Measurements from ENCODE around the gene KCP.
"Not testable (repeated sequence)": the region's sequence is repeated elsewhere in the genome, so short reads cannot be mapped to it uniquely, and the experiment has no call there.

KCP gene

DNA sequence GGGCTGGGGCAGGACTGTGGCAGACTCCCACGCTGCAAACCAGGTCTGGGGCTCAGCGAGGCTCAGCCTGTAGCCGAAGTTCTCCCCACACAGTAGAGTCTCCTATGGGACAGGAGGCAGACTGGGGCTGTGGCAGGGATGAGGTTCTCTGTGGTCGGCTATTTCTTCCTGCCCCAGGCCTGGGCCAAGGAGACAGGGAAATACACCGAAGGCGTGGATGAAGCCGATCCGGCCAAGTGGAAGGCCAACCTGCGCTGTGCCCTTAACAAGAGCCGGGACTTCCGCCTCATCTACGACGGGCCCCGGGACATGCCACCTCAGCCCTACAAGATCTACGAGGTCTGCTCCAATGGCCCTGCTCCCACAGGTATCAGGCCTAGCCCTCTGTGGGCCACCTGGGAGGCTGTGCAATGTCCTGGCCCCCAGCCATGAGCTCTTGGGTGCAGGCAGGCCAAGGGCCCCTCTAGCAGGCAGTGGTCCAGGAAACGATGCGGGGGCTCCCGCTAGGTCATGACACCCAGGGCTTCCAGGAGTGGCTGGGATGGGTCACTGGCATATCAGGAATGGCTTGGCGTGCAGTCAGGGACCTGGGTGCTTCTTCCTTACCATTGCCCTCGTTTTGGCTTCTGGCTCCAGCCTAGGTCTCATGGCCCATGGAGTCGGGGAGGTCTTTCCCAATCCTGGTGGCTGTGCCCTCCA, 35.3 kb upstream of the KCP start:
- no peak for DNase-seq (ENCODE audit: low read depth in 1 of 2, low spot score in 1 of 2)
- Histone ChIP-seq H3K4me3 (replicated peaks; ENCODE audit: insufficient read depth, low read length) (no peak overlapping the region), H3K27ac (replicated peaks) (no peak overlapping the region), H3K27me3 (ENCODE audit: insufficient read depth, poor library complexity, severe bottlenecking) (no peaks in the 10 kb centered on the region)
- TF ChIP-seq, protein P1, sequence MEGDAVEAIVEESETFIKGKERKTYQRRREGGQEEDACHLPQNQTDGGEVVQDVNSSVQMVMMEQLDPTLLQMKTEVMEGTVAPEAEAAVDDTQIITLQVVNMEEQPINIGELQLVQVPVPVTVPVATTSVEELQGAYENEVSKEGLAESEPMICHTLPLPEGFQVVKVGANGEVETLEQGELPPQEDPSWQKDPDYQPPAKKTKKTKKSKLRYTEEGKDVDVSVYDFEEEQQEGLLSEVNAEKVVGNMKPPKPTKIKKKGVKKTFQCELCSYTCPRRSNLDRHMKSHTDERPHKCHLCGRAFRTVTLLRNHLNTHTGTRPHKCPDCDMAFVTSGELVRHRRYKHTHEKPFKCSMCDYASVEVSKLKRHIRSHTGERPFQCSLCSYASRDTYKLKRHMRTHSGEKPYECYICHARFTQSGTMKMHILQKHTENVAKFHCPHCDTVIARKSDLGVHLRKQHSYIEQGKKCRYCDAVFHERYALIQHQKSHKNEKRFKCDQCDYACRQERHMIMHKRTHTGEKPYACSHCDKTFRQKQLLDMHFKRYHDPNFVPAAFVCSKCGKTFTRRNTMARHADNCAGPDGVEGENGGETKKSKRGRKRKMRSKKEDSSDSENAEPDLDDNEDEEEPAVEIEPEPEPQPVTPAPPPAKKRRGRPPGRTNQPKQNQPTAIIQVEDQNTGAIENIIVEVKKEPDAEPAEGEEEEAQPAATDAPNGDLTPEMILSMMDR (IDR thresholded peaks at IDR 0.05; ENCODE audit: insufficient read depth, low read length) = no peak
- TF ChIP-seq SPI1 (IDR thresholded peaks at IDR 0.05; ENCODE audit: borderline replicate concordance, low read depth) = no peak
- TF ChIP-seq POLR2AphosphoS5 (IDR thresholded peaks at IDR 0.05; ENCODE audit: low read depth) = no peak
- TF ChIP-seq GABPA (IDR thresholded peaks at IDR 0.05; ENCODE audit: low read depth) = no peak
- TF ChIP-seq, protein P2, sequence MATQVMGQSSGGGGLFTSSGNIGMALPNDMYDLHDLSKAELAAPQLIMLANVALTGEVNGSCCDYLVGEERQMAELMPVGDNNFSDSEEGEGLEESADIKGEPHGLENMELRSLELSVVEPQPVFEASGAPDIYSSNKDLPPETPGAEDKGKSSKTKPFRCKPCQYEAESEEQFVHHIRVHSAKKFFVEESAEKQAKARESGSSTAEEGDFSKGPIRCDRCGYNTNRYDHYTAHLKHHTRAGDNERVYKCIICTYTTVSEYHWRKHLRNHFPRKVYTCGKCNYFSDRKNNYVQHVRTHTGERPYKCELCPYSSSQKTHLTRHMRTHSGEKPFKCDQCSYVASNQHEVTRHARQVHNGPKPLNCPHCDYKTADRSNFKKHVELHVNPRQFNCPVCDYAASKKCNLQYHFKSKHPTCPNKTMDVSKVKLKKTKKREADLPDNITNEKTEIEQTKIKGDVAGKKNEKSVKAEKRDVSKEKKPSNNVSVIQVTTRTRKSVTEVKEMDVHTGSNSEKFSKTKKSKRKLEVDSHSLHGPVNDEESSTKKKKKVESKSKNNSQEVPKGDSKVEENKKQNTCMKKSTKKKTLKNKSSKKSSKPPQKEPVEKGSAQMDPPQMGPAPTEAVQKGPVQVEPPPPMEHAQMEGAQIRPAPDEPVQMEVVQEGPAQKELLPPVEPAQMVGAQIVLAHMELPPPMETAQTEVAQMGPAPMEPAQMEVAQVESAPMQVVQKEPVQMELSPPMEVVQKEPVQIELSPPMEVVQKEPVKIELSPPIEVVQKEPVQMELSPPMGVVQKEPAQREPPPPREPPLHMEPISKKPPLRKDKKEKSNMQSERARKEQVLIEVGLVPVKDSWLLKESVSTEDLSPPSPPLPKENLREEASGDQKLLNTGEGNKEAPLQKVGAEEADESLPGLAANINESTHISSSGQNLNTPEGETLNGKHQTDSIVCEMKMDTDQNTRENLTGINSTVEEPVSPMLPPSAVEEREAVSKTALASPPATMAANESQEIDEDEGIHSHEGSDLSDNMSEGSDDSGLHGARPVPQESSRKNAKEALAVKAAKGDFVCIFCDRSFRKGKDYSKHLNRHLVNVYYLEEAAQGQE (IDR thresholded peaks at IDR 0.05; ENCODE audit: insufficient replicate concordance, low read depth) = no peak

DNA sequence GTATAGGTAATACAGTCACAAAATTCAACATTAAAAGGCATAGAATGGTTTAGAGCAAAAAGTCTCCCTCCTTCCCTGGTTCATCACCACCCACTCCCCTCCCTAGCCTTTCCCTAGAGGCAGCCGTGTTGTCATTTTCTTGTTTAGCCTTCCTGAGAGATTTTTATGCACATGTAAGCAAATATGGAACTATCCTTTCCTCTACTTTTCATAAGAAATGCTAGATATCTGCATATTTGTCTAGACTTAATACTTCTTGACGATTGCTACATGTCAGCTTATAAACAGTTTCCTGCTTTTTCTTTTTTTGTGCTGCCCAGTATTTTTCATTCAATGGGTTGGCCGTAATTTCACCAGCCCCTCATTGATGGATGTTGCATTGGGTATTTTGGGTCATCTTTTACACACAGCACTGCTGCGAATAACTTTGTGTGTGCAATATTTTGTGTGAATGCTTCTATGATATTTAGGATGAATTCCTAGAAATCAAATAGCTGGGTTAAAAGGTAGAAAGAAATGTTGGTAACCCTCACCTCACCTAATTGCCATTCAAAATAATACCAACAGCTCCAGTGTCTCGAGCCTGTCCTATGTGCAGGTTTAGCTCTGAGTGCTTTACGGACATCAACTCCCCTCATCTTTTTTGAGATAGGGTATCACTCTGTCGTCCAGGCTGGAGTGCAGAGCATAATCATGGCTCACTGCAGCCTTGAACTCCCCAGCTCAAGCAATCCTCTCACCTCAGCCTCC, 34.2 kb upstream of the KCP start:
- no peaks in the 10 kb centered on the region for H3K27me3 ChIP-seq (ENCODE audit: insufficient read depth, poor library complexity, severe bottlenecking)
- TF ChIP-seq, protein P2 (IDR thresholded peaks at IDR 0.05; ENCODE audit: insufficient replicate concordance, low read depth) = no peak
- TF ChIP-seq, protein P1 (IDR thresholded peaks at IDR 0.05; ENCODE audit: insufficient read depth, low read length) = no peak
- TF ChIP-seq SPI1 (IDR thresholded peaks at IDR 0.05; ENCODE audit: borderline replicate concordance, low read depth) (no peak), POLR2AphosphoS5 (IDR thresholded peaks at IDR 0.05; ENCODE audit: low read depth) (no peak), GABPA (IDR thresholded peaks at IDR 0.05; ENCODE audit: low read depth) (no peak)
- no peak overlapping the region for H3K27ac ChIP-seq (replicated peaks)
- H3K4me3 ChIP-seq (replicated peaks; ENCODE audit: insufficient read depth, low read length) = no peak overlapping the region
- no peak for DNase-seq (ENCODE audit: low read depth in 1 of 2, low spot score in 1 of 2)

DNA sequence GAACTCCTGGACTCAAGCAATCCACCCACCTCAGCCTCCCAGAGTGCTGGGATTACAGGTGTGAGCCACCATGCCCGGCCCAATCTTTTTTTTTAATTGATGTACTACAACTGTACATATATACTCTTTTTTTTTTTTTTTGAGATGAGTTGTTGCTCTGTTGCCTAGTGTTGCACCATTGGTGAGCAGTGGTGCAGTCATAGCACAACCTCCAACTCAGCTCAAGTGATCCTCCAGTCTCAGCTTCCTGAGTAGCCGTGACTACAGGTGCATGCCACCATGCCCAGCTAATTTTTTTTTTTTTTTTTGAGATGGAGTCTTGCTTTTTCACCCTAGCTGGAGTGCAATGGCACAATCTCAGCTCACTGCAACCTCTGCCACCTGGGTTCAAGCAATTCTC, 32.7 kb upstream of the KCP start:
- not testable (repeated sequence) for H3K4me3 ChIP-seq (replicated peaks; ENCODE audit: insufficient read depth, low read length); H3K27ac ChIP-seq (replicated peaks); H3K27me3 ChIP-seq (ENCODE audit: insufficient read depth, poor library complexity, severe bottlenecking); DNase-seq (ENCODE audit: low read depth in 1 of 2, low spot score in 1 of 2)

DNA sequence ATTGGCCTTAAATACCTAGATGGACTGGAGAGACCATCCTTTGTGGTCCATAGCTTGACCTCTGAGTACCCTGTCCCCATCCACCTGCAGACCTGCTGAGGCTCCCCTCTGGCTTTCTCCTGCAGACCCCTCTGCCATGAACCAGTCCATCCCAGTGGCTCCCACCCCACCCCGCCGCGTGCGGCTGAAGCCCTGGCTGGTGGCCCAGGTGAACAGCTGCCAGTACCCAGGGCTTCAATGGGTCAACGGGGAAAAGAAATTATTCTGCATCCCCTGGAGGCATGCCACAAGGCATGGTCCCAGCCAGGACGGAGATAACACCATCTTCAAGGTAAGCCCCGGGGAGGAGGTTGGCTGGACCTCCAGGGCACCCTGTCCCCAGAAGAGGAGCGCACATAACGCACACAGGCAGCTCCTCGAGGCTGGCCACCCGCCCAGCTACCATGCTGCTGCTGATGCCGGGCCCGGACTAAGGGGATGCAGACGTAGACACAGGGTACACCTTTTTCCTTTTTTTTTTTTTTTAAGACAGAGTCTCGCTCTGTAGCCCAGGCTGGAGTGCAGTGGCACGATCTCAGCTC, 31.5 kb upstream of the KCP start:
- H3K27ac ChIP-seq (replicated peaks) = no peak overlapping the region
- H3K27me3 ChIP-seq (ENCODE audit: insufficient read depth, poor library complexity, severe bottlenecking) = peaks cover 3% of the 10 kb centered on the region
- TF ChIP-seq, protein P2 (IDR thresholded peaks at IDR 0.05; ENCODE audit: insufficient replicate concordance, low read depth) = no peak
- no peak overlapping the region for H3K4me3 ChIP-seq (replicated peaks; ENCODE audit: insufficient read depth, low read length)
- DNase-seq (ENCODE audit: low read depth in 1 of 2, low spot score in 1 of 2) = no peak
